ENCODE measurements around the gene COX7B.

DNA sequence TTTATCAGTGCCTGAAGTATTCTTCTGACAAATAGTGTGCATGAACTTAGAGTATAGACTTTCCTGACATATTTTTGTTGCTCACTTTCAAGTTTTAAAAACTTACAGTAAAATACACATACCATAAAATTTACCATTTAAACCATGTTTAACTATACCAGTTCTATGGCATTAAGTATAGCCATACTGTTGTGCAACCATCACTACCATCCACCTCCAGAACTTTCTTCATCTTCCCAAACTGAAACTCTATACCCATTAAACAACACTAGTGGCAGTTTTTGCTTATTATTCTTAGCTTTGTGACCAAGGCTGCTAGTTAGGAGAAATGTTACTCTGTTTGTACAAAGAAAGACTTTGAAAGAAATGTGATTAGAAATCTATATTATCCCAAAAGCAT is 37.0 kb downstream of the COX7B start:
- TF ChIP-seq, protein P1, sequence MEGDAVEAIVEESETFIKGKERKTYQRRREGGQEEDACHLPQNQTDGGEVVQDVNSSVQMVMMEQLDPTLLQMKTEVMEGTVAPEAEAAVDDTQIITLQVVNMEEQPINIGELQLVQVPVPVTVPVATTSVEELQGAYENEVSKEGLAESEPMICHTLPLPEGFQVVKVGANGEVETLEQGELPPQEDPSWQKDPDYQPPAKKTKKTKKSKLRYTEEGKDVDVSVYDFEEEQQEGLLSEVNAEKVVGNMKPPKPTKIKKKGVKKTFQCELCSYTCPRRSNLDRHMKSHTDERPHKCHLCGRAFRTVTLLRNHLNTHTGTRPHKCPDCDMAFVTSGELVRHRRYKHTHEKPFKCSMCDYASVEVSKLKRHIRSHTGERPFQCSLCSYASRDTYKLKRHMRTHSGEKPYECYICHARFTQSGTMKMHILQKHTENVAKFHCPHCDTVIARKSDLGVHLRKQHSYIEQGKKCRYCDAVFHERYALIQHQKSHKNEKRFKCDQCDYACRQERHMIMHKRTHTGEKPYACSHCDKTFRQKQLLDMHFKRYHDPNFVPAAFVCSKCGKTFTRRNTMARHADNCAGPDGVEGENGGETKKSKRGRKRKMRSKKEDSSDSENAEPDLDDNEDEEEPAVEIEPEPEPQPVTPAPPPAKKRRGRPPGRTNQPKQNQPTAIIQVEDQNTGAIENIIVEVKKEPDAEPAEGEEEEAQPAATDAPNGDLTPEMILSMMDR (conservative IDR thresholded peaks at IDR 0.05): no peak
- no peak for TF ChIP-seq ZFX (IDR thresholded peaks at IDR 0.05)
